ENCODE measurements around the gene XYLT2.

GRCh38 chr17:50338645-50339044 is 7.3 kb upstream of the XYLT2 start:
- no peak for TF ChIP-seq CTCF (conservative IDR thresholded peaks at IDR 0.05; ENCODE audit: low read depth in 2 of 2)
- no peak for TF ChIP-seq NANOG (IDR thresholded peaks at IDR 0.05; ENCODE audit: borderline replicate concordance)
- no peak for TF ChIP-seq EZH2 (IDR thresholded peaks at IDR 0.05; ENCODE audit: low read depth, unreplicated experiment)
- no peak for TF ChIP-seq POLR2AphosphoS5 (IDR thresholded peaks at IDR 0.05; ENCODE audit: low read depth)
- no peak for TF ChIP-seq EZH2phosphoT487 (IDR thresholded peaks at IDR 0.05; ENCODE audit: unreplicated experiment)
- no peak for TF ChIP-seq ETS1 (IDR thresholded peaks at IDR 0.05)
- TF ChIP-seq REST (IDR thresholded peaks at IDR 0.05; ENCODE audit: unreplicated experiment), result no peak
- no peak for TF ChIP-seq JUNB (IDR thresholded peaks at IDR 0.05; ENCODE audit: unreplicated experiment)
- TF ChIP-seq ZNF331 (CRISPR knock-in tag; IDR thresholded peaks at IDR 0.05; ENCODE audit: low read depth), result no peak
- no peak for TF ChIP-seq CREB1 (CRISPR knock-in tag; IDR thresholded peaks at IDR 0.05; ENCODE audit: low read depth)
